HepG2 (cell line): ENCODE results near the gene LBR.

Source experiments
- TCF7L2 ChIP-seq: IDR thresholded peaks from 2 replicates; pipeline ENCODE4 v1.6.1; 2011; ENCODE audit warnings: mild to moderate bottlenecking, low read depth, low read length, moderate library complexity
- TF ChIP-seq, protein P1 (sequence below): sonication (generic); formaldehyde crosslinking; IDR thresholded peaks from 2 replicates; pipeline ENCODE4 v1.5.0; 2020; ENCODE audit warnings: mild to moderate bottlenecking, missing genetic modification reagents

DNA sequence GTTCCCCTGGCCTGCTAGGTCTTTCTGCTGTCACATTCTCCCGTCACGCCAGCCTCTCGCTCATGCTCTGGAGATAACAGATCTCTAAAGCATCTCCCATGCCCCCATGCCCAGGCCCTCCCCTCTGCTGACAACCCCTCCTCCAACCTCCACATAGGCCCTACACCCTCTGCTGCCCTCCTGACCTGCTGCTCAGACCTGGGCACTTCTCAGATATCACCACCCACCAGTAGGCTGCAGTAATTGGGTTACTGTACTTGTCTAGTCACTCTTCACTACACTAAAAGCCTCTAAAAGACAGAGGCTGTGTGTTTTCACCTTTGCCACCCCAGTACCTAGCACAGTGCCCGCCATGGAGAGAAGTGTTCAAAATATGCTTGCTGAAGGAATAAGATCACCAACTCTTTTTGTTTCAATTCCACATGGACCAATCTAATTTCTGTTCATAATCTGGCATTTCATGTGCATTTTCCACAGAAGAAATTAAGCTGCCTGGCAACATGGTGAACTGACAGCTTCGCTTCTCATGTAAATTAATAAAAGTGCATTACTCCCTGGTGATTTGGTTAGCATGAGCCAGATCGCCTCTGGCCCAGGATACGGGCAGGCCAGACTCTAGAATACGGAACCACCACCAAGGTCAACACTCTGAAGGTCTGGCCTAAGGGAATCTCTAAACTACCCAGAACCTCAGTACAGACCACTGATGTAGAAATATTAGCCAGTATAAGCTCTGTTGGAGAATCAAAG lies 20.7 kb downstream of the LBR start:
- TF ChIP-seq, protein P1, sequence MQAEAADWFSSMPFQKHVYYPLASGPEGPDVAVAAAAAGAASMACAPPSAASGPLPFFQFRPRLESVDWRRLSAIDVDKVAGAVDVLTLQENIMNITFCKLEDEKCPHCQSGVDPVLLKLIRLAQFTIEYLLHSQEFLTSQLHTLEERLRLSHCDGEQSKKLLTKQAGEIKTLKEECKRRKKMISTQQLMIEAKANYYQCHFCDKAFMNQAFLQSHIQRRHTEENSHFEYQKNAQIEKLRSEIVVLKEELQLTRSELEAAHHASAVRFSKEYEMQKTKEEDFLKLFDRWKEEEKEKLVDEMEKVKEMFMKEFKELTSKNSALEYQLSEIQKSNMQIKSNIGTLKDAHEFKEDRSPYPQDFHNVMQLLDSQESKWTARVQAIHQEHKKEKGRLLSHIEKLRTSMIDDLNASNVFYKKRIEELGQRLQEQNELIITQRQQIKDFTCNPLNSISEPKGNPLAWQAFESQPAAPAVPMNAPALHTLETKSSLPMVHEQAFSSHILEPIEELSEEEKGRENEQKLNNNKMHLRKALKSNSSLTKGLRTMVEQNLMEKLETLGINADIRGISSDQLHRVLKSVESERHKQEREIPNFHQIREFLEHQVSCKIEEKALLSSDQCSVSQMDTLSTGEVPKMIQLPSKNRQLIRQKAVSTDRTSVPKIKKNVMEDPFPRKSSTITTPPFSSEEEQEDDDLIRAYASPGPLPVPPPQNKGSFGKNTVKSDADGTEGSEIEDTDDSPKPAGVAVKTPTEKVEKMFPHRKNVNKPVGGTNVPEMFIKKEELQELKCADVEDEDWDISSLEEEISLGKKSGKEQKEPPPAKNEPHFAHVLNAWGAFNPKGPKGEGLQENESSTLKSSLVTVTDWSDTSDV (CRISPR knock-in tag), result no peak
- no peak for TF ChIP-seq TCF7L2
